K562 (cell line): ENCODE data around the gene NUP85. TPM values are rescaled to one million over a fixed set of nuclear protein-coding genes. Genes with fewer than 3 reads are reported as not detected.

Experiments used
- ATAC-seq: fragments of 200-7000 bp; cut with Tn5 transposase; 3 replicates; pipeline ENCODE4 v1.9.1; 2020; ENCODE audit warnings: moderate library complexity
- BruUV-seq: library from RNA; stranded (reverse); fragments of 400-500 nt; replicated peaks from 2 replicates; lab custom pipeline; 2021; lab: Mats Ljungman, UMichigan
- CTCF ChIA-PET: fragments of 300-600 bp; formaldehyde crosslinking; extraction: SDS; loops from one replicate; lab custom pipeline; 2021; ENCODE audit warnings: low intra/inter-chr PET ratio; lab: Yijun Ruan, JAX
- POLR2A ChIA-PET: fragments of 300-600, 350-650 bp; sonication (Branson Sonifier 250); formaldehyde crosslinking; extraction: SDS; loops from one replicate; lab custom pipeline; 2021; ENCODE audit warnings: antibody characterized with exemption, inconsistent platforms; lab: Yijun Ruan, JAX
- DNase-seq, 4 experiments: peaks; one replicate each; pipeline versions ENCODE4 v3.0.0 to v3.0.0-alpha.2; 2011 to 2018; ENCODE audit warnings: low spot score in 3 of 4, mixed read lengths in 3 of 4; ENCODE audit errors: extremely low read depth in 1 of 4
- FAIRE-seq: peaks from 2 replicates; lab custom pipeline; 2011; peaks lifted over from hg19 to GRCh38; lab: Jason Lieb, UNC
- H2AFZ ChIP-seq: 2 replicates; pipeline ENCODE4 v1.6.0; 2011; ENCODE audit warnings: low read depth, low read length, control low read depth, inconsistent platforms
- H3K27ac ChIP-seq: fragments of 200-600 bp; 3 replicates; pipeline ENCODE4 v1.8.0; 2011; ENCODE audit warnings: low read depth, mild to moderate bottlenecking, control low read depth, inconsistent platforms, low read length, moderate library complexity, mixed read lengths; ENCODE audit errors: extremely low read depth
- H3K27me3 ChIP-seq, 2 experiments: fragments of 300-600 bp in 1 of 2; 2 replicates in 1 of 2; 3 replicates in 1 of 2; pipeline versions ENCODE4 v1.6.0 to v1.8.0; 2011; ENCODE audit warnings: inconsistent platforms in 2 of 2, low read length in 2 of 2, mild to moderate bottlenecking in 1 of 2, mixed read lengths in 1 of 2, moderate library complexity in 1 of 2; ENCODE audit not compliant: control insufficient read depth in 2 of 2, insufficient read depth in 2 of 2
- H3K36me3 ChIP-seq: fragments of 300-600 bp; 3 replicates; pipeline ENCODE4 v1.8.0; 2011; ENCODE audit warnings: mild to moderate bottlenecking, low read length, inconsistent platforms; ENCODE audit not compliant: control insufficient read depth, insufficient read depth
- H3K4me1 ChIP-seq, 2 experiments: fragments of 200-600 bp in 1 of 2; replicated peaks in 1 of 2; 2 replicates in 1 of 2; 3 replicates in 1 of 2; pipeline versions ENCODE4 v1.5.1 to v1.8.0; 2011; ENCODE audit warnings: inconsistent platforms in 2 of 2, low read length in 2 of 2, mild to moderate bottlenecking in 1 of 2, mixed read lengths in 1 of 2, moderate library complexity in 1 of 2; ENCODE audit not compliant: control insufficient read depth in 2 of 2, insufficient read depth in 2 of 2
- H3K4me2 ChIP-seq: 2 replicates; pipeline ENCODE4 v1.6.1; 2011; ENCODE audit warnings: low read length, control low read depth, inconsistent platforms, mixed read lengths; ENCODE audit not compliant: insufficient read depth
- H3K4me3 ChIP-seq: fragments of 200-600 bp; sonication (generic), shearing (Covaris generic); 2 replicates; pipeline ENCODE4 v1.5.1; 2016; ENCODE audit warnings: control low read depth, inconsistent platforms
- H3K79me2 ChIP-seq: fragments of 200-600 bp; 3 replicates; pipeline ENCODE4 v1.8.0; 2011; ENCODE audit warnings: low read length, inconsistent platforms; ENCODE audit not compliant: control insufficient read depth, insufficient read depth
- H3K9ac ChIP-seq, 2 experiments: 2 replicates each; pipeline versions ENCODE4 v1.6.0 to v1.6.1; 2011; ENCODE audit warnings: low read depth in 2 of 2, low read length in 2 of 2, control low read depth in 1 of 2, inconsistent platforms in 1 of 2, mild to moderate bottlenecking in 1 of 2, mixed read lengths in 1 of 2; ENCODE audit not compliant: insufficient read depth in 1 of 2
- H3K9me1 ChIP-seq: one replicate; pipeline ENCODE4 v1.6.0; 2011; ENCODE audit warnings: inconsistent platforms, mild to moderate bottlenecking, low read length, moderate library complexity; ENCODE audit not compliant: control insufficient read depth, insufficient read depth
- H3K9me3 ChIP-seq: replicated peaks from 2 replicates; pipeline ENCODE4 v1.5.1; 2011; ENCODE audit warnings: low read depth, low read length, inconsistent platforms; ENCODE audit not compliant: control insufficient read depth, insufficient read depth
- H4K20me1 ChIP-seq: replicated peaks from 2 replicates; pipeline ENCODE4 v1.6.1; 2011; ENCODE audit warnings: low read length, inconsistent platforms, mixed read lengths; ENCODE audit not compliant: control insufficient read depth, insufficient read depth
- BRF1 ChIP-seq: IDR thresholded peaks from 3 replicates; pipeline ENCODE4 v1.6.1; 2011; ENCODE audit warnings: borderline replicate concordance, mild to moderate bottlenecking; ENCODE audit not compliant: insufficient read length; ENCODE audit errors: extremely low read depth
- ELF1 ChIP-seq: fragments of 200-800 bp; sonication (Bioruptor generic); IDR thresholded peaks from 2 replicates; pipeline ENCODE4 v1.6.1; 2016; ENCODE audit warnings: missing genetic modification characterization, missing compliant biosample characterization
- HLTF ChIP-seq: fragments of 450-650 bp; IDR thresholded peaks from 2 replicates; pipeline ENCODE4 v1.6.1; 2016
- NCOA1 ChIP-seq: fragments of 450-650 bp; IDR thresholded peaks from 2 replicates; pipeline ENCODE4 v1.6.1; 2016; ENCODE audit warnings: low read depth
- POLR2A ChIP-seq: fragments of 450-650 bp; conservative IDR thresholded peaks from 2 replicates; pipeline ENCODE4 v1.6.1; 2016
- POLR2B ChIP-seq: fragments of 450-650 bp; IDR thresholded peaks from 2 replicates; pipeline ENCODE4 v1.6.1; 2018; ENCODE audit warnings: low read depth; ENCODE audit not compliant: partially characterized antibody
- POLR2G ChIP-seq: fragments of 200-400 bp; formaldehyde crosslinking; IDR thresholded peaks from 2 replicates; pipeline ENCODE4 v1.6.1; 2017; ENCODE audit warnings: low read depth, mild to moderate bottlenecking, antibody characterized with exemption, low read length, moderate library complexity
- RBFOX2 ChIP-seq: fragments of 200-400 bp; formaldehyde crosslinking; IDR thresholded peaks from 2 replicates; pipeline ENCODE4 v1.6.1; 2017; ENCODE audit warnings: low read depth, mild to moderate bottlenecking, low read length, moderate library complexity
- STAT5B ChIP-seq: fragments of 250-450 bp; sonication (Bioruptor Pico); IDR thresholded peaks from 2 replicates; pipeline ENCODE4 v1.8.0; 2021; ENCODE audit warnings: mild to moderate bottlenecking, inconsistent platforms
- SUPT5H ChIP-seq: fragments of 450-650 bp; IDR thresholded peaks from 2 replicates; pipeline ENCODE4 v1.6.1; 2016
- XRCC3 ChIP-seq: fragments of 450-650 bp; IDR thresholded peaks from 2 replicates; pipeline ENCODE4 v1.6.1; 2017; ENCODE audit warnings: mild to moderate bottlenecking, moderate library complexity
- ZNF280B ChIP-seq: fragments of 250-450 bp; sonication (Bioruptor Pico); IDR thresholded peaks from 2 replicates; pipeline ENCODE4 v1.5.1; 2021; ENCODE audit warnings: mild to moderate bottlenecking
- ZNF3 ChIP-seq: fragments of 250-450 bp; sonication (Bioruptor Pico); IDR thresholded peaks from 2 replicates; pipeline ENCODE4 v1.5.0; 2021; ENCODE audit warnings: mild to moderate bottlenecking, moderate library complexity
- ZNF518B ChIP-seq: fragments of 250-450 bp; sonication (Bioruptor Pico); IDR thresholded peaks from 2 replicates; pipeline ENCODE4 v1.5.0; 2021; ENCODE audit warnings: mild to moderate bottlenecking, moderate library complexity
- ZNF79 ChIP-seq: fragments of 250-450 bp; sonication (Bioruptor Pico); IDR thresholded peaks from 2 replicates; pipeline ENCODE4 v1.4.0; 2020; ENCODE audit warnings: low read depth, mild to moderate bottlenecking, moderate library complexity
- WGBS: fragments of 100-300 bp; shearing (Covaris generic); methylation state at CpG from one replicate; pipeline ENCODE4 v1.1.6; 2016; ENCODE audit warnings: low coverage, mixed read lengths; ENCODE audit not compliant: insufficient coverage; ENCODE audit errors: missing lambda C conversion rate; 5-methylcytosine and 5-hydroxymethylcytosine counted together
- in situ Hi-C: fragments of 300-500 bp; cut with MboI; formaldehyde crosslinking; loops from 4 replicates; pipeline ENCODE4 v1.15.0; 2018; ENCODE audit warnings: inconsistent platforms, mixed read lengths
- intact Hi-C: fragments of 100-400 bp; cut with micrococcal nuclease; formaldehyde crosslinking; loops from 2 replicates; pipeline ENCODE4 v1.14.2; 2022
- polyA plus RNA-seq, 8 experiments: library from polyadenylated mRNA; depleted of rRNA in 4 of 8; stranded (reverse) in 5 of 8; unstranded in 3 of 8; fragments of >200 nt; fragmentation: Nextera tagmentation in 2 of 8; fragmentation: Illumina TruSeq in 1 of 8; extraction: Ambion mirVana in 2 of 8; extraction: Trizol in 1 of 8; gene quantifications; 2 replicates each; pipeline versions ENCODE4 v1.2.1 to v1.2.3, GENCODE V29; 2011 to 2014; ENCODE audit warnings: inconsistent platforms in 1 of 8, missing spikeins in 1 of 8
- total RNA-seq, 7 experiments: library from RNA; depleted of rRNA in 6 of 7; stranded (reverse); fragments of >200 nt in 6 of 7; fragmentation: Illumina TruSeq in 2 of 7; extraction: Trizol in 2 of 7; gene quantifications; 2 replicates each; pipeline versions ENCODE4 v1.2.1 to v1.2.3, GENCODE V29; 2011 to 2021; ENCODE audit warnings: low replicate concordance in 1 of 7
- TF ChIP-seq, protein P1 (sequence below): sonication (generic); formaldehyde crosslinking; IDR thresholded peaks from 2 replicates; pipeline ENCODE4 v1.8.0; 2022; ENCODE audit warnings: mild to moderate bottlenecking, missing genetic modification reagents

NUP85 gene
- total and polyA plus RNA-seq, 9 of the 15 experiments (the other 6 are each of a cell fraction or from before 2014, with no cell fraction given), result 50.2 to 177 (median 110) TPM

GRCh38 chr17:75237100-75238014 is 31.9 kb downstream of the NUP85 start:
- Histone ChIP-seq H3K9me1 (no peaks in the 10 kb centered on the region), H3K79me2 (no peaks in the 10 kb centered on the region), H3K4me1 (peaks cover 14 to 33% of the 10 kb centered on the region in 2 experiments), H3K9me3 (no peaks in the 10 kb centered on the region), H3K27ac (no peak overlapping the region; the same call in 2 of the 3 replicates), H3K9ac (peak overlapping the region in 1 of 2 experiments; percentile 70; a peak in 1 of 4 replicates), H2AFZ (no peak overlapping the region), H4K20me1 (peaks cover 19% of the 10 kb centered on the region; the same call in 1 of the 2 replicates), H3K36me3 (peaks cover 89% of the 10 kb centered on the region), H3K4me2 (no peak overlapping the region), H3K27me3 (no peaks in the 10 kb centered on the region), H3K4me3 (no peak overlapping the region)
- ChIA-PET CTCF (interaction anchor here (2.8 kb wide), 1 partner anchor 276 kb away, joined by 10 read pairs; no protein-coding TSS in a partner anchor), POLR2A (interaction anchor here (0.6 to 1.3 kb wide), 9 partner anchors 8 to 343 kb away, joined by 3 to 4 read pairs (median 3); no protein-coding TSS in a partner anchor)
- DNase-seq, result no peak
- FAIRE-seq, result no peak
- WGBS, result 89% methylated on average over 12 of the region's 12 CpGs
- in situ Hi-C loops (no loop called here), intact Hi-C loops (loop anchor here (5.0 kb wide), 1 partner anchor 125 kb away; no protein-coding TSS in a partner anchor)
- TSS peak; percentile 27 for BruUV-seq
- no peak for ATAC-seq
- no peak for TF ChIP-seq BRF1
- no peak for TF ChIP-seq HLTF
- TF ChIP-seq ZNF79 (CRISPR knock-in tag), result no peak
- TF ChIP-seq POLR2B, result peak; percentile 1
- TF ChIP-seq, protein P1, sequence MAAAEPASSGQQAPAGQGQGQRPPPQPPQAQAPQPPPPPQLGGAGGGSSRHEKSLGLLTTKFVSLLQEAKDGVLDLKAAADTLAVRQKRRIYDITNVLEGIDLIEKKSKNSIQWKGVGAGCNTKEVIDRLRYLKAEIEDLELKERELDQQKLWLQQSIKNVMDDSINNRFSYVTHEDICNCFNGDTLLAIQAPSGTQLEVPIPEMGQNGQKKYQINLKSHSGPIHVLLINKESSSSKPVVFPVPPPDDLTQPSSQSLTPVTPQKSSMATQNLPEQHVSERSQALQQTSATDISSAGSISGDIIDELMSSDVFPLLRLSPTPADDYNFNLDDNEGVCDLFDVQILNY (CRISPR knock-in tag), result no peak
- no peak for TF ChIP-seq XRCC3
- no peak for TF ChIP-seq STAT5B (CRISPR knock-in tag)
- TF ChIP-seq ELF1 (tag), result no peak
- peak; percentile 64 for TF ChIP-seq POLR2A
- peak; percentile 53; the same call in 1 of the 2 replicates for TF ChIP-seq POLR2G
- TF ChIP-seq RBFOX2, result peak; percentile 14; the same call in 1 of the 2 replicates
- TF ChIP-seq ZNF3, result no peak
- TF ChIP-seq SUPT5H, result peak; percentile 40
- TF ChIP-seq NCOA1, result no peak
- TF ChIP-seq ZNF518B (CRISPR knock-in tag), result no peak
- no peak for TF ChIP-seq ZNF280B (CRISPR knock-in tag)
